Measurements from ENCODE around the gene CD69.

CD69 gene

DNA sequence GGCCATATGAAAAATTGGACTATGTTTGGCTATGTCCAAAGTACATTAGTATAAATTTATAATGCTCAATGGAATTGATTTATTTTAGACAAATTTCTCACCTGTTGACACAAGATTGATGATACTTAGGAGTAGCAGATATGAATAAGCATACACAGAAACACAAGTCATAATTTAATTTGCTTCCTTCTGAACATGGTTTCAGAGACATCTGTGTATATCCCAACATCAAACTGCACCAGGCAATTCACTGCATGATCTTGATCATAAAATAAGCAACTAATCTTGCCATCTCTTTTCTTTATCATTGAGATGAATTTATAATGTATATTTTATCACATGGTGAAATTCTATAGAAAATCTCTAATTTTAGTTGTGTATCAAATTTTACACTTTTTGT, 31.6 kb downstream of the CD69 start:
- no peak overlapping the region for H3K4me3 ChIP-seq (ENCODE audit: low read depth, low read length)
- TF ChIP-seq, protein P1, sequence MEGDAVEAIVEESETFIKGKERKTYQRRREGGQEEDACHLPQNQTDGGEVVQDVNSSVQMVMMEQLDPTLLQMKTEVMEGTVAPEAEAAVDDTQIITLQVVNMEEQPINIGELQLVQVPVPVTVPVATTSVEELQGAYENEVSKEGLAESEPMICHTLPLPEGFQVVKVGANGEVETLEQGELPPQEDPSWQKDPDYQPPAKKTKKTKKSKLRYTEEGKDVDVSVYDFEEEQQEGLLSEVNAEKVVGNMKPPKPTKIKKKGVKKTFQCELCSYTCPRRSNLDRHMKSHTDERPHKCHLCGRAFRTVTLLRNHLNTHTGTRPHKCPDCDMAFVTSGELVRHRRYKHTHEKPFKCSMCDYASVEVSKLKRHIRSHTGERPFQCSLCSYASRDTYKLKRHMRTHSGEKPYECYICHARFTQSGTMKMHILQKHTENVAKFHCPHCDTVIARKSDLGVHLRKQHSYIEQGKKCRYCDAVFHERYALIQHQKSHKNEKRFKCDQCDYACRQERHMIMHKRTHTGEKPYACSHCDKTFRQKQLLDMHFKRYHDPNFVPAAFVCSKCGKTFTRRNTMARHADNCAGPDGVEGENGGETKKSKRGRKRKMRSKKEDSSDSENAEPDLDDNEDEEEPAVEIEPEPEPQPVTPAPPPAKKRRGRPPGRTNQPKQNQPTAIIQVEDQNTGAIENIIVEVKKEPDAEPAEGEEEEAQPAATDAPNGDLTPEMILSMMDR (IDR thresholded peaks at IDR 0.05; ENCODE audit: low read depth, low read length): no peak

DNA sequence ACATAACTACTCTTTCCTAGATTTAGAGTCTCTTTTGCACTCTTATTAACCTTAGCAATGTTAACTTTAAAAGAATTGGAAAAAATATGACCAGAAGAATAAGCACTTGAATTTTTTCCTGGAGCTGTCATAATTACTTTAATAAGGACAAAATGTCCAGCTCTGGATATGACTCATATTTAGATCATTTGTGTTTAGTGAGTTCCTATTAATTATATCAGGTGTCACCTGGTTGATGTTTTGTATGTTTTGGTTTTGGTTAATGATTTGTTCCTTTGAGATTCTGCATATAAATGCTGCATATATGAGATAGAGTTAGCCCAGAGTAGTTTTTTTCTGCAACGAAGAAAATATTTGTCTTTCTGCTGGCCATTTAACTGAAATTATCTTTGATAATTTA, 32.9 kb downstream of the CD69 start:
- H3K4me3 ChIP-seq (ENCODE audit: low read depth, low read length): no peak overlapping the region
- TF ChIP-seq, protein P1 (IDR thresholded peaks at IDR 0.05; ENCODE audit: low read depth, low read length): no peak

DNA sequence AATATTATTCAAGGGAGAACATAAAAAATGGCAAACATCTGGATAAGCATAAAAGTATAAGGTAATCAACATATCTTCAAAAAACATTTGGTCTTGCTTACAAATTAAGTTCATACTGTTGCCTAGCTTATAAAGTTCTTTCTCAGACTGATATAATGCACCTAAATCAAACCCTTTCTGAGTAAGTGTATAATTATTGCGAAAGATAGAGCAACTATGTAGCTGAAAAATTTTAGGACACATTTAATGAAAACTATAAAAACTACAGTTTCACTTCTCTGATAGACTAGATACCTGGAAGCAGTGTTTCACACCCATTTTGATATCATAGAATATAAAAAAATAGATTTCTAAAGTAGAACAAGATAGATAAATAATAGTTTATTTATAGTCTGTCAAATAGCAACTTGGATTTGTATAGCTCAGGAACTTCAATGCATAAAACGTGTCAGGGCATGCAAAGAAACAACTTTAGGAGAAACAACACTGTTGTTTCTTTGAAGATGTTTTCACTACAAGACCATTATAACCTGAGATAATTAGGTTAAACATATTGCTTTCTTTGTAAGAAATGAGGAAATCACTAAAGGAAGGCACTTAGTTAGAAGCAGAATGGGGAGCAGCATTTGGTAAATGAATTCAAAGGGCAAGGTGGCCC, 35.4 kb downstream of the CD69 start:
- H3K4me3 ChIP-seq (ENCODE audit: low read depth, low read length): no peak overlapping the region
- TF ChIP-seq, protein P1 (IDR thresholded peaks at IDR 0.05; ENCODE audit: low read depth, low read length): no peak

DNA sequence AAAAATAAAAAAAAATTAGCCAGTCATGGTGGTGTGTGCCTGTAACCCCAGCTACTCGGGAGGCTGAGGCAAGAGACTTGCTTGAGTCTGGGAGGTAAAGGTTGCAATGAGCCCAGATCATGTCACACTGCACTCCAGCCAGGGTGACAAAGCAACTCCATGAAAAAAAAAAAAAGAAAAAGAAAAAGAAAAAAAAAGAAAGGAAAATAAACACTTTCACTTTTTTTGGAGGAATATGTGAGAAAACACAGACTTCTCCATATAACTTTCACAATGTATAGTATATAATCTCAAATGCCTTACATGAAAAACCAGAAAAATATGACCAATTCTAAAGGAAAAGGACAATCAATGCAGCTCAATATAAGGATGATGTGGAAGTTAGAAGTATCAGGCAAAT, 36.7 kb downstream of the CD69 start:
- H3K4me3 ChIP-seq (ENCODE audit: low read depth, low read length): no peak overlapping the region
- TF ChIP-seq, protein P1 (IDR thresholded peaks at IDR 0.05; ENCODE audit: low read depth, low read length): no peak

GRCh38 chr12:9721394-9722092, 39.2 kb downstream of the CD69 start:
- no peak overlapping the region for H3K4me3 ChIP-seq (ENCODE audit: low read depth, low read length)

DNA sequence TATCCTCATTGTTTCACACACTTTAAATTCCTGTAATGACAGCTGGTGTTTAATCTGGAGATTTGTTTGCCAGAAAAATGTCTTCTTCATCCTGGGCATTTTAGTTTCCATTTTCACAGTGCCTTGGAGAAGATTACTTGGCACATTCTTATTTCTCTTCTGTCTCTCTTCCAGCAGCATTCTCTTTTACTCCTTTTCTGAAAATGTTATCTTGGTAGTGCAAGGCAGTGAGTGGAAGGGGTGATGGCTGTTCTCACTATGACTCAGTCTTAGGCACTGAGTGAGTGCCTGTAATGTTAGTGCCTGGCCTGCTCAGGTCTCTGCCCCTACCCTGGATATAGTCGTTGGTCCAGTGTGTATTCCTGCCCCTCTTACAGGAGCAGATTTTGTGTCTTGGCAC, 40.9 kb downstream of the CD69 start:
- TF ChIP-seq, protein P1 (IDR thresholded peaks at IDR 0.05; ENCODE audit: low read depth, low read length): no peak
- H3K4me3 ChIP-seq (ENCODE audit: low read depth, low read length): no peak overlapping the region

More at GRCh38 chr12:9721394-9722092, 39.2 kb downstream of the CD69 start:
- TF ChIP-seq, protein P1 (IDR thresholded peaks at IDR 0.05; ENCODE audit: low read depth, low read length): no peak

- H3K4me3 ChIP-seq (ENCODE audit: low read depth, low read length): no peak overlapping the region
- TF ChIP-seq, protein P1 (IDR thresholded peaks at IDR 0.05; ENCODE audit: low read depth, low read length): no peak
Observed at GRCh38 chr12:9718968-9719367, 41.7 kb downstream of the CD69 start.

All from WI38 (cell line).